ENCODE results near the gene CTNNA3. TPM values are rescaled to one million over a fixed set of nuclear protein-coding genes. Genes with fewer than 3 reads are reported as not detected.

CTNNA3 gene
- total RNA-seq, 2 experiments from 2014 or later: 0.30 TPM; not detected in 1

GRCh38 chr10:67665491-67665890 is 30.5 kb downstream of the CTNNA3 start:
- ChIA-PET CTCF (interaction anchor here (2.6 to 3.8 kb wide), 2 partner anchors 32 to 114 kb away, joined by 17 to 41 read pairs; no protein-coding TSS in a partner anchor), POLR2A (no interaction called here)
- Mint-ChIP-seq H3K36me3 (ENCODE audit: low read depth) (no peaks in the 10 kb centered on the region), H3K4me1 (no peaks in the 10 kb centered on the region), H3K9me3 (ENCODE audit: low read depth) (no peaks in the 10 kb centered on the region), H3K4me3 (no peak overlapping the region), H3K27ac (no peak overlapping the region), H3K27me3 (no peaks in the 10 kb centered on the region)
- DNase-seq (no peak), ATAC-seq (no peak)
- intact Hi-C loops (cut with DNase I, micrococcal nuclease): no loop called here

- Mint-ChIP-seq H3K4me3 (no peak overlapping the region), H3K4me1 (no peaks in the 10 kb centered on the region), H3K36me3 (ENCODE audit: low read depth) (no peaks in the 10 kb centered on the region), H3K9me3 (ENCODE audit: low read depth) (no peaks in the 10 kb centered on the region), H3K27ac (no peak overlapping the region), H3K27me3 (no peaks in the 10 kb centered on the region)
- ChIA-PET CTCF (interaction anchor here (3.8 kb wide), 1 partner anchor 114 kb away, joined by 41 read pairs; no protein-coding TSS in a partner anchor), POLR2A (no interaction called here)
- DNase-seq: no peak
- no peak for ATAC-seq
- intact Hi-C loops (cut with DNase I, micrococcal nuclease): no loop called here
Observed at GRCh38 chr10:67664942-67665341, 31.1 kb downstream of the CTNNA3 start.

DNA sequence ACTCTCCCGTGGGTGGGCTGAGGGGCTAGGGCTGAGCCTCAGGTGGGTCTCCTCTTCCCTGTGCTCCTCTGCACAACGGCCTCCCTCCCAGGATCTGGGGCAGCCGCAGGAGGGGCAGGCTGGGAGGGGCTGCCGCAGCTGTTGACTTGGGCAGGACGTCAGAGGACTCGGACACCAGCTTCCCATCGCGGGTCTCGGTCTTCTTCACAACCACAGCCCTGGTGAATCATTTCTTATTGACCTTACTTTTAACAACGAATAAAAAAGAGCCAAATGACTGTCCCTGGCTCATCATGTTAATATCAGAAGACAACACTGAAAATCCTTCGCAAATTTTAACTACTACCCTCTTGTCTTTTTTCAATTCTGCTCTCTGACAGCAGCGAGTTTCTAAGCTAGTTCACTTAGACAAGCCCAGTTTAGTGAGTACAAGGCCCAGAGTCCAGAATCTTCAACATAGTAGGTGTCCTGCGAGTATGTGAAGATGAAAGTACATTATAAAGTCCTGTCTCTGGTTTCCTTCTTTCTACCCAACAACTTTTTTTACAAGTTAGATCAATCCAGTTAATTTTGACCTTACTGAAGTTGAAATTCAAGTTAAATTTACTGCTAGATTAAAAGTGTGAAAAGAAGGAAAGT is 32.4 kb downstream of the CTNNA3 start:
- no peaks in the 10 kb centered on the region for H3K9me3 Mint-ChIP-seq (ENCODE audit: low read depth)
- no peak overlapping the region for H3K27ac Mint-ChIP-seq
- no peak for DNase-seq
- H3K4me3 Mint-ChIP-seq: no peak overlapping the region
- H3K36me3 Mint-ChIP-seq (ENCODE audit: low read depth): no peaks in the 10 kb centered on the region
- ChIA-PET CTCF (interaction anchor here (0.6 kb wide), 1 partner anchor 116 kb away, joined by 4 read pairs; no protein-coding TSS in a partner anchor), POLR2A (no interaction called here)
- no peak for ATAC-seq
- H3K4me1 Mint-ChIP-seq: no peaks in the 10 kb centered on the region
- intact Hi-C loops (cut with DNase I, micrococcal nuclease): no loop called here
- H3K27me3 Mint-ChIP-seq: no peaks in the 10 kb centered on the region

DNA sequence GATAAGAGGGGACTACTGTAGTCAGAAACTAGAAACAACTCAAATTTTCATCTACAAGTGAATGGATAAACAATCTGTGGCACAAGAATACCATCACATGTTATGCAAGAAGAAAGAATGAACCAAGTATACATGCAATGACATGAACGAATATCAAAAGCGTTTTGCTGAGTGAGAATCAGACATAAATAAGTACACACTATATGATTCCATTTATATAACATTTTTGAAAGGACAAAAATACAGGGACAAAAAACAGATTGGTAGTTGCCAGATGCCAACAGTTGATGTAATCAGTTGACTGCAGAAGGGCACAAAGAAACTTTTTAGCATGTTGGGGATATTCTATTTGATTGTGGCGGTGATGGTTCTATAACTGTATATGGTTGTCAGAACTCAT is 33.6 kb downstream of the CTNNA3 start:
- intact Hi-C loops (cut with DNase I, micrococcal nuclease): no loop called here
- no peaks in the 10 kb centered on the region for H3K4me1 Mint-ChIP-seq
- ATAC-seq: no peak
- no peak overlapping the region for H3K27ac Mint-ChIP-seq
- no peaks in the 10 kb centered on the region for H3K9me3 Mint-ChIP-seq (ENCODE audit: low read depth)
- CTCF ChIA-PET: no interaction called here
- no peaks in the 10 kb centered on the region for H3K36me3 Mint-ChIP-seq (ENCODE audit: low read depth)
- POLR2A ChIA-PET: no interaction called here
- no peak overlapping the region for H3K4me3 Mint-ChIP-seq
- DNase-seq: no peak
- no peaks in the 10 kb centered on the region for H3K27me3 Mint-ChIP-seq

DNA sequence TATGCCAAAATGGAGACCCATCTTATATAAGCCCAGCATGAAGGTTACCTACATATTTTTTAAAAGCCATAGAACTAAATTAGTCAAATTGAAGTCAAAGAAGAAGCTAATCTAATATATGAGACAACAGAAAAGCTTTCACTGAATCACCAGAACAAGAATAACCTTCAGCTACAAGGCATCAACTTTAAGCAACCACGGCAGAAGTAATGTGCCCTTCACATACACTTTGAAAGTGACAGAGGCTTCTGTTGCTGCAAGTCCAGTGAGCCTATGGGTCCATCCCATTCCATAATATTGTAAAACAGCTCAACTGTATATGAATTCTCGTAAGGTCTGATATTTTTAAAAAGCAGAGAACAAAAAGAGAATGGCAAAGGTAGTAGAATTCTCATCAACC is 36.5 kb downstream of the CTNNA3 start:
- Mint-ChIP-seq H3K4me1 (no peaks in the 10 kb centered on the region), H3K4me3 (no peak overlapping the region), H3K27ac (no peak overlapping the region), H3K9me3 (ENCODE audit: low read depth) (no peaks in the 10 kb centered on the region), H3K27me3 (peaks cover 9% of the 10 kb centered on the region), H3K36me3 (ENCODE audit: low read depth) (no peaks in the 10 kb centered on the region)
- intact Hi-C loops (cut with DNase I, micrococcal nuclease): no loop called here
- no peak for DNase-seq
- POLR2A ChIA-PET: no interaction called here
- ATAC-seq: no peak
- CTCF ChIA-PET: interaction anchor here (0.6 to 1.6 kb wide), 4 partner anchors 38 to 149 kb away, joined by 3 to 5 read pairs (median 4); no protein-coding TSS in a partner anchor

- no peaks in the 10 kb centered on the region for H3K36me3 Mint-ChIP-seq (ENCODE audit: low read depth)
- peaks cover 9% of the 10 kb centered on the region for H3K27me3 Mint-ChIP-seq
- H3K9me3 Mint-ChIP-seq (ENCODE audit: low read depth): no peaks in the 10 kb centered on the region
- H3K4me1 Mint-ChIP-seq: no peaks in the 10 kb centered on the region
- DNase-seq (no peak), ATAC-seq (no peak)
- CTCF ChIA-PET: no interaction called here
- intact Hi-C loops (cut with DNase I, micrococcal nuclease): no loop called here
- POLR2A ChIA-PET: no interaction called here
- H3K4me3 Mint-ChIP-seq: no peak overlapping the region
- H3K27ac Mint-ChIP-seq: no peak overlapping the region
Observed at GRCh38 chr10:67657775-67658174, 38.2 kb downstream of the CTNNA3 start.

- H3K27me3 Mint-ChIP-seq: peaks cover 2% of the 10 kb centered on the region
Observed at GRCh38 chr10:67650558-67650957, 45.4 kb downstream of the CTNNA3 start.

GRCh38 chr10:67648613-67649229 is 47.3 kb downstream of the CTNNA3 start:
- Mint-ChIP-seq H3K27me3 (no peaks in the 10 kb centered on the region), H3K4me3 (no peak overlapping the region)
- intact Hi-C loops (cut with DNase I, micrococcal nuclease): no loop called here

More at GRCh38 chr10:67650558-67650957, 45.4 kb downstream of the CTNNA3 start:
- ChIA-PET POLR2A (no interaction called here), CTCF (no interaction called here)
- H3K4me1 Mint-ChIP-seq: no peaks in the 10 kb centered on the region
- H3K4me3 Mint-ChIP-seq: no peak overlapping the region
- intact Hi-C loops (cut with DNase I, micrococcal nuclease): no loop called here
- DNase-seq (no peak), ATAC-seq (no peak)
- no peak overlapping the region for H3K27ac Mint-ChIP-seq
- H3K9me3 Mint-ChIP-seq (ENCODE audit: low read depth): no peaks in the 10 kb centered on the region
- no peaks in the 10 kb centered on the region for H3K36me3 Mint-ChIP-seq (ENCODE audit: low read depth)

DNA sequence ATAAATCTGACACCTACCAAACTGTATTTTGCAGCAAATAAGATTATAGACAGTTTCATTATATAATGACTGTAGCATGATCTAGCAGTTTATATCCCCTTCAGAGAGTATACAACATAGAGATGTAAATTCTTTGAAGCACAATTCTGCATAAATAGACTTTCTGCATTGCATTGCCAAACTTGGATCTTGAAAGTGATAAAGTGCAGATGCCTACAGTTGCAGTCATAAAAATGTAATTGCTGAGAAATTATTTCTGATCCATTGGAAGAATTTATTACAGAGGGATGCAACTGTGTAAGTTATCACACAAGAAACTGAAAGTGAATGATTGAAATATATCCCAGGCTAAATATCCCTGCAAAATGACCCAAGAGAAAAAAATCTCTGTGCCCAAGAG is 65.1 kb downstream of the CTNNA3 start:
- Mint-ChIP-seq H3K4me1 (no peaks in the 10 kb centered on the region), H3K4me3 (no peak overlapping the region), H3K27ac (no peak overlapping the region), H3K27me3 (peaks cover 5% of the 10 kb centered on the region), H3K9me3 (ENCODE audit: low read depth) (peaks cover 3% of the 10 kb centered on the region), H3K36me3 (ENCODE audit: low read depth) (no peaks in the 10 kb centered on the region)
- intact Hi-C loops (cut with DNase I, micrococcal nuclease): no loop called here
- ATAC-seq (no peak), DNase-seq (no peak)
- CTCF ChIA-PET: no interaction called here
- POLR2A ChIA-PET: no interaction called here

More at GRCh38 chr10:67648613-67649229, 47.3 kb downstream of the CTNNA3 start:
- no peak overlapping the region for H3K27ac Mint-ChIP-seq
- no peaks in the 10 kb centered on the region for H3K36me3 Mint-ChIP-seq (ENCODE audit: low read depth)
- no peak for DNase-seq
- CTCF ChIA-PET: no interaction called here
- no peaks in the 10 kb centered on the region for H3K4me1 Mint-ChIP-seq
- no peaks in the 10 kb centered on the region for H3K9me3 Mint-ChIP-seq (ENCODE audit: low read depth)
- ATAC-seq: no peak
- POLR2A ChIA-PET: no interaction called here

- ChIA-PET POLR2A (no interaction called here), CTCF (no interaction called here)
Observed at GRCh38 chr10:67629461-67629971, 66.5 kb downstream of the CTNNA3 start.

DNA sequence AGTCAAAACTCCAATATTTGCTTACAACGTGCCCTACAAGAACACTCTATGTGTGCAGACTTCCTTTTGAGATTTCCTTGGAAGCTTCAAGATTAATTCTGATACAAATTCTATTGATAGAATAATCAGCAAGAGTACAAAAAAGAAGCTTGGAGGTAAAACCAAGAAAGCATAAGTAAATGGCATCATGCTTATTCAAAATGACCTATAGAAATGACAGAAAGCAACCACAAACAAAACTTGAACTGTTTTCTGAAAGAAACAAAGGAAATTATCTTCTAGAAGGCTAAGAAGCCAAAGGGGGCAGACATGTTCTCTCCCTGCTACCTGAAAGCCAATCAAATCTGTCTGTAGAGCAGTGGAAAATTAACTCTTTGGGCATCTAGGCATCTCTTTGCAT is 73.0 kb downstream of the CTNNA3 start:
- CTCF ChIA-PET: no interaction called here
- H3K27ac Mint-ChIP-seq: no peak overlapping the region
- POLR2A ChIA-PET: no interaction called here

More at GRCh38 chr10:67629461-67629971, 66.5 kb downstream of the CTNNA3 start:
- H3K27ac Mint-ChIP-seq: no peak overlapping the region
- H3K36me3 Mint-ChIP-seq (ENCODE audit: low read depth): no peaks in the 10 kb centered on the region
- H3K9me3 Mint-ChIP-seq (ENCODE audit: low read depth): peaks cover 2% of the 10 kb centered on the region
- intact Hi-C loops (cut with DNase I, micrococcal nuclease): no loop called here
- H3K4me3 Mint-ChIP-seq: no peak overlapping the region
- peaks cover 2% of the 10 kb centered on the region for H3K27me3 Mint-ChIP-seq
- no peak for ATAC-seq
- H3K4me1 Mint-ChIP-seq: no peaks in the 10 kb centered on the region
- DNase-seq: no peak

DNA sequence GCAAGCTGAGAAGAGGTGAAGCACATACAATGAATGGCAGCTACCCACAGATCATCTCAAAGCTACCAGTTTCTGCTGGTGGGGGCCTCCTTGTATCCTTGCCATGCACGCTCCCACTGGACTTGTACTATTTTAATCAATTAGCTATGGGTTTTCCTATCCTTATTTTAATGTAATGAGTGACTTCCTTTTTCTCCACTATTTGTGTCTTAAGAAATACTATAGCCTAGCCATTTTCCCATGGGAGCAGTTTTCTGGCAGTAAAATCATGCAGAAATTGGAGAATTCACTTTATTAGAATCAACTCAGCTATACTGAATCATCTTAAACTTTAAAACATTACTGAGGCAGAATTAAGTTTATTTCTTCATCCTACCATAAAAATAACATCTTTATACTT is 73.5 kb downstream of the CTNNA3 start:
- ATAC-seq: no peak
- Mint-ChIP-seq H3K36me3 (ENCODE audit: low read depth) (no peaks in the 10 kb centered on the region), H3K4me1 (no peaks in the 10 kb centered on the region), H3K27ac (no peak overlapping the region), H3K9me3 (ENCODE audit: low read depth) (peaks cover 2% of the 10 kb centered on the region), H3K27me3 (peaks cover 3% of the 10 kb centered on the region), H3K4me3 (no peak overlapping the region)
- intact Hi-C loops (cut with DNase I, micrococcal nuclease): no loop called here
- no peak for DNase-seq
- ChIA-PET CTCF (interaction anchor here (0.7 kb wide), 1 partner anchor 9 kb away, joined by 3 read pairs; no protein-coding TSS in a partner anchor), POLR2A (no interaction called here)

More for the DNA sequence above, 73.0 kb downstream of the CTNNA3 start:
- Mint-ChIP-seq H3K36me3 (ENCODE audit: low read depth) (no peaks in the 10 kb centered on the region), H3K27me3 (peaks cover 3% of the 10 kb centered on the region), H3K9me3 (ENCODE audit: low read depth) (peaks cover 2% of the 10 kb centered on the region), H3K4me3 (no peak overlapping the region), H3K4me1 (no peaks in the 10 kb centered on the region)
- ATAC-seq (no peak), DNase-seq (no peak)
- intact Hi-C loops (cut with DNase I, micrococcal nuclease): no loop called here

All from activated CD4-positive, alpha-beta T cell treated with anti-CD3 and anti-CD28 coated beads for 36 hours (primary cell).